Hematopoietic multipotent progenitor cell treated with erythropoietin and hydrocortisone succinate and interleukin-3 and kit ligand, for 17 days (in vitro differentiated cells): ENCODE results near the gene AP3S1.

ENCODE experiments used
- DNase-seq: peaks from one replicate; pipeline ENCODE4 v3.0.0-alpha.2; 2015; ENCODE audit warnings: low spot score

AP3S1 gene

DNA sequence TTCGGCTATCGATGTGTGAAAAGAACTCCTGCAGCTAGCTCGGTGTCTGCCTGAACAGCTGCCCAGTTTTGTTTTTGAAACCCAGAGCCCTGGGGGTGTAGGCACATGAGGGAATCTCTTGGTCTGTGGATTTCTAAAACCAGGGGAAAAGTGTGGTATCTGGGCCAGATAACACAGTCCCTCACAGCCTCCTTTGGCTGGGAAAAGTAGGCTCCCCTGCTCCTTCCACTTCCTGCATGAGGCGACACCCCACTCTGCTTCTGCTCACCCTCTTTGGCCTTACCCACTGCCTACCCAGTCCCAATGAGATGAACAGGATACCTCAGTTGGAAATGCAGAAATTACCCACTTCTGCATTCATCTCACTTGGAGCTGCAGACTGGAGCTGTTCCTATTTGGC is 15.8 kb upstream of the AP3S1 start:
- no peak for DNase-seq

DNA sequence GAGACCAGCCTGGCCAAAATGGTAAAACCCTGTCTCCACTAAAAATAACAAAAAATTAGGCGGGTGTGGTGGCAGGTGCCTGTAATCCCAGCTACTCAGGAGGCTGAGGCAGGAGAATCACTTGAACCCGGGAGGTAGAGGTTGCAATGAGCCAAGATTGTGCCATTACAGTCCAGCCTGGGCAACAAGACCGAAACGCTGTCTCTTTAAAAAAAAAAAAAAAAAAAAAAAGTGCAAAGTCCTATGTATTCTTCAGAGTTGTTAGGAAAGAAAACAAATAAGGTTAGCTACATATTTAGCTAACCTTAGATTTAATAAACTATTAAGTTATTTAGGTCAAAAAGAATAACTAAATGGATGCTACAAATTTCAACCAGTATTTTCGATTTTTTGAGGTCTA is 11.8 kb upstream of the AP3S1 start:
- DNase-seq, result no peak

DNA sequence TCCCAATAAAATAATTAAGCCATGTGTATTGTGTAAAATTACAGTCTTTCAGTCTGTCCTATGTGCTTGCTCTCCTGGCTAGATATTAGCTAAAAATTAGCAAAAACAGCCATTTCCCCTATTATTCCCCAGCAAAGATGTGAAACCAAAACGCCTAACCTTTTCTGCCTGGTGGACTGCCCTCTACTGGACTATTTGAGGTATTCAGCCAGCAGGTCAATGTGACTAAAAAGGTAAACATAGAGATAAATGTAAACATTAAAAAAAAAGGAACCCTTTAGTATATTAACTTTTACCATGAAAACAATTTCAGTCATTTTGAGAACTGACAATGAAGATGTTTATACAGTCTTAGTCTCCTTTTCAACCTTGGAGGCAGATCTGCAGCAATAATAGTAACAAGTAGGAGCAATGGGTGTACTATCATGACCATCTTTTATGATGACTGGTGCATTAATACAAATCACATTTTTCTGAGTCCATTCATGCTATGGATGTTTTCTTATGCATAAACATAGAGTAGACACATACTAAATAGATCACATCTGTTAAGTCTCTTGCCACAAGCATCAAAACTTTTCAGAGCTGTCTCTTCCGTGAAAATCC is 10.5 kb upstream of the AP3S1 start:
- DNase-seq, result peak; percentile 76

DNA sequence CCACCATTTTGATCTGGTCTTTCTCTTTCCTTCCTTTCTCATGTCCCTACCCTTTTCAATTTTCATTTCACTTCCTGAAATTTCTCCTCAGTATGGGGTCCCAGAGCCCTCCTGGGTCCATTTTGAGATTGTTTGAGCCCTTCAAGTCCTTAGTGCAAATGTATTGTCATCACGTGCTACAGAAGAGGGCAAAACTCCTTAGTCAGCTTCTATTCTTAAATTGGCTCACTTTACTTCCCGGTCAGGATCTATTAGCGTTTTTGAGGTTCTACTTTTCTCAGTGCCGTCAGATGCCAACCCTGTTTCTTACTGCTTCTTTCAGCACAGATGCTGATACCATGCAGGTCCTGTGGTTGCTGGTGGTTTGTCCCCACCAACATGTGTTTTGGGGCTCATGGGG is 6.3 kb upstream of the AP3S1 start:
- DNase-seq, result no peak

DNA sequence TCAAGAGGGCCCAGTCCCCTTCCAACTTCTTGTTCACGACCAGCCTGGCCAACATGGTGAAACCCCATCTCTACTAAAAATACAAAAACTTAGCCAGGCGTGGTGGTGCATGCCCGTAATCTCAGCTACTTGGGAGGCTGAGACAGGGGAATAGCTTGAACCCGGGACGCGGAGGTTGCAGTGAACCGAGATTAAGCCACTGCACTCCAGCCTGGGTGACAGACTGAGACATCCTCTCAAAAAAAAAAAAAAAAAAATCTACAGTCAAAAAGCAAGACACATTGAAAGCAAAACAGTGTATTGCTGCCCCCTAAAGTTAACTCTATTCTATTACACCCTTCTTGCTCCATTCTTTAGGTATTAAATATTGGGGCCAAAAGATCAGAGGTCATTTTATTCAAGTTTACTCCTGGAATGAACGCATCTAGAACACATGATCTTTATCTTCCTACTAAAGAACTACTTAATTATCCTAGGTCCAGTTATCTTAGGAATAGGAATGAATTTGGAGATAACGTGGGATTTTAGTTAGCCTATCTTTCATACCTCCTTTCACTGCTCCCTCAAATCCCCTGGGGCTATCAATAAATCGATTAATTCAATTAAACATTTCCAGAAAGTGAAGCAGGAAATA is 2.7 kb upstream of the AP3S1 start:
- peak; percentile 74 for DNase-seq

DNA sequence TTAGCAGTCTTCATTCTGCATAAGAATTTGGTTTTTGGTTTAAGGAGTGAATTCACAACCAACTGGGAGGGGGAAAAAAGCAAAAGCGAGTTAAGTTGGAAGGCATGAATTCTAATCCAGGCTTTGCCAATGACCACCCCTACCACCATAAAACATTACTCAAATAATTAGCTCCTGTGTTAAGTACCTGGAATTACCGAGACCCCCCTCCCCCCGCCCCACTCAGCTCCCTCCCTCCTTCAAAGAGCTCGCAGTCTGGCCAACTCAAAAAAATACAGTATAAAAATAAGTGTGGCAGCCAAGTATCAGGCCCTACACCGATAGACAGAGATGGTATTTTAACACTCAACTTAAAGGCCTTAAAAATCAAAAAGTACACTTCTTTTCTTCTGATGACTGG is 862 bp upstream of the AP3S1 start:
- peak; percentile 27 for DNase-seq

DNA sequence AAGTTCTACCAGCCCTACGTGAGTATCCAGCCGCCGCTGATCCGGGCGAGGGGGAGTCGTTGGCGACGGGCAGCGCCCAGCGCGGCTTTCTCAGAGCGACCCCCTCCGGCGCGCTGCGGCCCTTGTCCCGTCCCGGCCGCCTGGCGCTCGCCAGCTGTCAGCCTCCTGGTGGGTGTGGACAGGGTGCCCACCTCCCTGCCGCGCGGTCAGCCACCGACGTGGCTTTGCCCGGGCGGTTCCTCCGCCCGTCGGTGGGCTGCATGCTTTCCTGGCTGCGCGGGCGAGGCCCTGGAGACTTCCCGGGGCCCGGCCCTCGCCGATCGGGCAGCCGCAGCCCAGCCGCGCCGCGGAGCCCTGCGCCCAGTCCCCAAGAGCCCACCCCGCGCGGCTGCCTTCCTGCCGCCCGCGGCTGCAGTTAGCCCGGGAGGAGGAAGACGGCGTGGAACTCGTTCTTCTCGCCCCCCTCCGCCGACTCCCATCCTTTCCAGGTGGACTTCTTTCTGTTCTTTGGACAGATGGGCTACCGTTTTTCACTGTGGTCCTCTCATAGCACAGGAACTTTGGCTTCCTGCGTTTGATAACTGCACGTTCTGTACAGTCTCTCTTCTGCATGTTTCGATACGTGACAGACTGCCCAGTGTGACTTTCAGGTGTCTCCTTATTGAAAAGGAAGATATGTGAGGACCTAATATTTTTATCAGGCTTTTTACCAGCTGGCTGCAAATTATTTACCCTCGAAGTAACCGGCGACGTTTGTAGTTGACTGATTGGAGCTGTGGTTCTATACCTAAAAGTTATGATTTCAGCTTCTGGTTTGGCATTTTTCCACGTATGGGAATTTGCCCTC is 577 bp downstream of the AP3S1 start:
- DNase-seq, result peak; percentile 42

DNA sequence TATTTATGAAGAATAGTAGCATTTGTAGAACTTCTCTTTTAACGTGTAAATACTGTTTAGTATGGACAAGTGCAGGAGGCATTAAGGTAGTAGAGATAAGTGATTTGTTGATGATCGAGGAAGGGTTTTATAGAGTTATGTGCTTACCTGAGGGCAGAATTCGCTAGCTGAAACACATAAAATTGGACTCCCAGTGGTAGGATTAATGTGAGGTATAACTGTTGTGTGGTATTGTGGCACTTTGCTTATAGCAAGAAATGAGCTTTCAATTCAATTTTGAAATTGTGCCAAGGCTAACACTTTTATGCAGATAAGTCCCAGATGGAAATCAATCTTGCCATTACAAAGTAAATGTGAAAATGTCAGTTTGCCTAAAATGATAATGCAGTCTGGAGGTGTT is 1.2 kb downstream of the AP3S1 start:
- peak; percentile 30 for DNase-seq

DNA sequence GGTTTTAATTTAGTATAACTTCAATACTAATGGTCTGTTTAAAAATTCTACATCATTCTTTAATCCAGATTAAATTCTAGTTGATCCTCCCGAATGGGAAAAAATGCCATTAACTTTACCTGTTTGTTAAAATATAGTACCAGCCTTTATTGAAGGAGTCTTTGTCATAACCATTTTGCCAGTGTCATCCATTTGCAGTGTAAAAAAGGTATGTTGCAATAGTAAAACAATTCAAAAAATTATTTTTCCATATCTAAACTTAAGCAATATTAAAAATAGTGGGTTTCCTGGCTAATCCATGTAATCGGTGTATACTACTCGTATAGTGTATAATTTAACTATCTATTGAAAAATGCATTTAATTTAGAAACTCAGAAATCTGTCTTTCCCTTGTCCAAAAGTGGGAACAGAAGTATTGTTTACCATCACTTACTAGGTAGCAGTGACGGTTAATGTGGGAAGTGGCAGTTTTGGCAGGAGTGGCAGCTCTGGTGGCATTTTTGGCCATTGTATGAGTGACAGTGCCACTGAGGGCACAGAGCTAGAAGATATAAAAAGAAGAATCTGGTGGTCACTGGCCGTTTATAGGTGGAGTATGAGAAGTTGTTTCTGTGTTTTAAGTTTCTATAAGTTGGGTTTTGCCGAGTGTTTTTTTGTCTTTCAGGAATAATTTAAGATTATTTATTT is 1.9 kb downstream of the AP3S1 start:
- DNase-seq, result no peak

DNA sequence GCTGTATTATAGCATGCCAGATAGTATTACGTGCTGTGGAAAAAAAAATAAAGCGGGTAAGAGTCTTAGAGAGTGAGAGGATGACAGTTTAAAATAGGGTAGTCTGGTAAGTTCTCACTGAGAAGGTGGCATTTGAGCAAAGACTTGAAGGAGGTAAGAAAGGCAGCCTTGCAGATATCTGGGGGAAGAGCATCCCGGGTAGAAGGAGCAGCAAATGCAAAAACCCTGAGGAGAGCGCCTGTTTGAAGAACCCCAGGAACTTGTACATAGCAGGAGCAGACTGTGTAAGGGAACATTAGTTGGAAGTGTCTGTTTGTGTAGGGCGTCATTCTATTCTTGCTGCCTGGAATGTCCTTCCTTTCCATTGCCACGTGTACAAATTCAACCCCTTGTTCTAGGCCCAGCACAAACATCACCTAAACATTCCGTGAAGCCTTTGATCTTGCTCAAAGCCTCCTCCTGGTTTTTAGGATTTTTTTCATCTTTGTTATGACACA is 2.6 kb downstream of the AP3S1 start:
- no peak for DNase-seq

DNA sequence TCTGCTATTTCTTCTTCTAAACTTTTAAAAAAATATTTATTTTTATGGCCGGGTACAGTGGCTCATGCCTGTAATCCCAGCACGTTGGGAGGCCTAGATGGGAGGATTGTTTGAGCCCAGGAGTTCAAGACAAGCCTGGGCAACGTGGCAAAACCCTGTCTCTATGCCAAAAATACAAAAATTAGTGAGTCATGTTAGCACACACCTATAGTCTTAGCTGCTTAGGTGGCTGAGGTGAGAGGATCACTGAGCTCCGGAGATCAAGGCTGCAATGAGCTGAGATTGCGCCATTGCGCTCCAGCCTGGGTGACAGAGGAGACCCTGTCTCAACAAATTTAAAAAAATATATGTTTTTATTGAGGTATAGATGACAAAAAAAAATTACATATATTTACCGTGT is 5.6 kb downstream of the AP3S1 start:
- DNase-seq, result no peak

DNA sequence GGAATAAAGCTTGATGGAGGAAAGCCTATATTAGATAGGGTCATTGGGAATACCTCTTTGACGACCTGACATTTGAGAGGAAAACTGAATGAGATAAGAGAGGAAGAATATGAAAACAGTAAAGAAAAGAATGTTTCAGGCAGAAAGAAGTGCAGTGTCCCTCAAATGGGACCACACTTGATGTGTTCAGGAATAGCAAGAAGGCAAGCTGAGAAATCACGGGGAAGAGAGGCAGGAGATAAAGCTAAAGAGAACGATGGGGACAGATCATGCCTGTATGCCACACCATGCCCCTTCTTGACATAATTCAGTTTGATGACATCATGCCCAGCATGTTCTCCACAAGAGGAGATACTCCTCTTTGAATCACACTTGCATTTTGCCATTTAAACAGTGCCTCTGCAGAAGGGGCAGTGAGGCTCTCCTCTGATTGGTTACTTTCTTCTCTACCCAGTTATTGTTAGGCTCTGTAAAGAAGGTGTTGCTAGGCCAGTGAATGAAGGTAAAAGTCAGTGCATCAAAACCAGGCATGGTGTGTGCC is 7.6 kb downstream of the AP3S1 start:
- no peak for DNase-seq

DNA sequence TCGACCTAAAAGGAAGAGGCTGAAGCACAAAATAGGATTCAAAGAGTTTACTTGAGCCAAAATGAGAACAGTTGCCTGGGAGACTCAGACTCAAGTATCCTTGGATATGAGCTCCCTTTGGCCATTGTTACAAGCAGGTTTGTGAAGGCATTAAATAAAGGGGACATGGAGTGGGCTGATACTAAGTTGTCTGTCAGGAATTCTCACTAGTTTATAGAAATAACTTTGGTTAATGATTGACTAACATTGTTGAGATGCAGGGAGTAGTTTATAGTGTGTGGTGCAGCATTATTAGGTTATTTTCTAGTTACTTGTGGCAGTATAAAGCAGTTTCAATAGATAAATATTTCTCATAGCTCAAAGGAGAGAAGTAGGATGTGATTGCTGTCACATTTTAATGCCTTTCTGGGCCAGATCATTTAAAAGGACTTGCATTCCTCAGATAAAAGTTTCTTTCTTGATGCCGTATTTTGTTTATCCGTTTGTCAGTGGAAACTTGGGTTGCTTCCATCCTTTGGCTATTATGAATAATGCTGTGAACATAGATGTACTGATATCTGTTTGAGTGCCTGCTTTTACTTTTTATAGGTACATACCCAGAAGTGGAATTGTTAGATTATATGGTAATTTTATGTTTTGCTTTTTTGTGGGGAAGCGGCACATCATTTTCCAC is 9.1 kb downstream of the AP3S1 start:
- no peak for DNase-seq

DNA sequence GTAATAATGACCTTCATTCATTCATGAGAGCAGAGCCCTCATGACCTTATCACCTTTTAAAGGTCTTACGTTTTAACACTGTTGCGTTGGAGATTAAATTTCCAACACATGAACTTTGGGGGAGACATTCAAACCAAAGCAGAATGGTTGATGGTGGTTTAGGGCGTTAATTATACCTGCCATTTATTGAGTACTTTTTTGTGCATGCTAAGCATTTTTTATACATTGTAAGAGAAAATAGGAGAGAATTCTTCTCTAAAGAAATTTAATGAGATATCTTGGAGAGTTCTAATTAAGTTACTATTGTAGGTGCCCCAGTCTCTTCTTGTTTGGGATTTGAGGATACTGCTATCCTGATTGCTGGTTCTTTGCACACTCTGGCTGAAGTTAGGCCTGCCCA is 12.4 kb downstream of the AP3S1 start:
- DNase-seq, result no peak

DNA sequence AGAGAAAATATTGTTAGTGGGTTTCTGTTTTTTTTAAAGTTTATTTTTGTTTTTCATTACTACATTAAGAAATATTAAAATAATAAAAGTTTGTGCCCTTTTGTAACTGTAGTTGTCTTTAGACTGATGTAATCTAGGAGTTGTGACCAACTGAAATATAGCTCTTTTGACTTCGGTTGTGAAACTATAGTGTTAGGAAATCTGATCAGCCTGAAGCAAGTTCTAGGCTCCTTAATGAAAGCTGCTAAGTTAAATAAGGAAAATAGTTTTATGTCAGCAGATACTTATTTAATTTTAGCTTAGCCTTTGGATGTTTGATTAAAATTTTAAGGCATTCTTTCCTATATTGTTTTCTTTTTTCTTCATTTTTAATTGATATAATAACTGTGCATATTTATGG is 14.2 kb downstream of the AP3S1 start:
- DNase-seq, result no peak

DNA sequence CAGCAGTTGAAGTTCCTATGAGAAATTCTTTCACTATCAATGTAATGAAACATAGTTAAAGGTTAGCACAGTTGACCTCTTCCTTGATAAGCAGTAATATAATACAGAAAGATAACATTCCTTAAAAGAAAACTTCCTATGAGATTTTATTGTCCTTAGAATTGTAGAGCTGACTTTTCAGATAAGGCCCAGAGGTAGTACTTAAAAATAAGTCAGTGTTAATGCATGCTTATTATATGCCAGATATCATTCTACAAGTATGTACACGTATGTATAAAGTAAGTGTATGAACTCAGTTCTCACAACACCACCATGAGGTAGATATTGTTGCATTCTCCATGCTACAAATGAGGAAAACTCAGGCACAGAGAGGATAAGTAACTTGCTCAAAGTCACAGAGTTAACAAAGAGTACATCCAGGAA is 15.3 kb downstream of the AP3S1 start:
- DNase-seq, result no peak

DNA sequence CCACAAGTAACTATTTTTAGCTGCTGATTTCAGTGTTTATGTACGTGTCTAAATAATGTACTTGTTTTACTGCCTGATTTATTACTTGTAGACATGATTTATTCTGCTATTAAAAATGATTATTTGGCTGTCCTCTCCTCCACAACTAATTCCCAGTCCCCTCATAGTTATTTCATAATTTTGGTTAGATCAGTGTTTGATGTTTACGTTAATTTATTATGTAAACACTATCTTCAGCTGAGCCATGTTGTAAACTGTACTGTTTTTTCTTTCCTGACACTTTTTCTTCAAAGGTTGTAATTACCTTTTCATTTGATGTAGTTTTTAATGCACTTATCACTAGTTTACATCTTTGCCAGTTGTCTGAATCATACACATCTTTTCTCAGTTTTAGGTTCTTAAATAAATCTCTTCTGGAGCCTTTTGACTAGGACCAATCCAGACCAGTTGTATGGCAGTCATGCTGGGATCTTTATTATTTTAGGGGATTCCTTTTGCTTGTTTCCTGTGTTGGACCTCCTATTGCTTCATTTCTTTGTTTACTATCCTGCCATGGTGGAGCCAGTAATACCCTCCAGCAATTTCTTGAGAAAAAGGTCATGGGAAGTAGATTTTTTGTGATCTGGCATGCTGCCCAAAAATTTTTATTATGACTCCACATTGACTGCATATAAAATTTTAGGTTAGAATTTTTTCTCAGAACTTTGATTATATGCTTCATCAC is 16.1 kb downstream of the AP3S1 start:
- DNase-seq, result no peak

DNA sequence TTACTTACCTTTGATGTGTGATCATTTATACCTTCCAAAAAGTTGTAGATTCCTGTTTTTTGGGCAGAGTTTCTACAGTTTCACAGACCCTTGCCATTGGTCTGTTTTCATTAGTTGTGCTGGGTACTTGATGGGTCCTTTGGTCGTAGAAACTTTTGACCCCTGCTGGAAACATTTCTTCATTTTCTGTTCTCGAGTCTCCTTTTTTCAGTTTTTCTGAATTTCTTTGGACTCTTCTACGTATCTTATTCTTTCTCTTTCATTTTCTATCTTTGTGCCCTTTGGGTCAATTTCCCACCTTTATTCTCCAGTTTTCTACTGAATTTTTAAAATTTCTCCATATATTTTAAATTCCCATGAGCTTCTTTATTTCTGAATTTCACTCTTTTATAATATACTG is 16.7 kb downstream of the AP3S1 start:
- DNase-seq, result no peak

DNA sequence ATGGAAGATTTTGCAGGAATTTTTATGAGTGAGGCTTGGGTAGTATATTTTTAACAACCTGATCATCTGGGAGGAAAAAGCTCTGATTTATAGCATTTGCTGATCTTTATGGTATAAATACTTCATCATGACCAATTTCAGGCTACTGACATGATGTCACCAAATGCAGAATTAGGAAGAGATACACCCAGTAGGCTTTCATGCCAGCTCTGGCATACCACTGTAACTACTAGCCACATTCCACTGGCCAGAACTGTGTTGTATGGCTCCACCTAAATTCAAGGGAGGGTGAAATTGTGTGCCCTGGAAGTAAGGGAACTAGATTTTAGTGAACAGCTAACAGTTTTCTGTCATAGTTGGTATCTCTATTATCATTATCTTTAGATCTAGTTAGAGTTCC is 17.6 kb downstream of the AP3S1 start:
- DNase-seq, result no peak

DNA sequence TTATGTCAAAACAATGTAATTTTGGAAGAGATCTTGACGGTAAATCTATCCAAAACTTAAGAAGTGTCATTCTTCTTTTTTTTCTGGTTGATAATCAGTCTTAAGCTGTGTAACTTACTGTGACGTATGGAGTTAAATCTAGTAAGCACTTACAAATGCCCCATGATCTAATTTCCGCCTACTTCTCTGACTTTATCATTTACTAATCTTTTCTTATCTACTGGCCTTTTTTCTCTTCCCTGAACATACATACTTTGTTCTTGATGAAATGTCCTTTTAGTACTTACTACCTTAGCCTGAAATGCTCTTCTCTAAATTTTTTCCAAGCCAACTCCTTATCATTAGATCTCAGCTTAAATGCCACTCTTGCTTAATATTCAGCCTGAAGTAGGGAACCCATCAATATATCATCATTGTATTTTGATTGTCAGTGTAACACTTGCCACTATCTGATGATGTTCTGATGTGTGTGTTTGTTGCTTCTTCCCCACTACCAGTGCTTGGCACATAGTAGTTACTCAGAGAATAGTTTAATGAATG is 27.6 kb downstream of the AP3S1 start:
- no peak for DNase-seq

DNA sequence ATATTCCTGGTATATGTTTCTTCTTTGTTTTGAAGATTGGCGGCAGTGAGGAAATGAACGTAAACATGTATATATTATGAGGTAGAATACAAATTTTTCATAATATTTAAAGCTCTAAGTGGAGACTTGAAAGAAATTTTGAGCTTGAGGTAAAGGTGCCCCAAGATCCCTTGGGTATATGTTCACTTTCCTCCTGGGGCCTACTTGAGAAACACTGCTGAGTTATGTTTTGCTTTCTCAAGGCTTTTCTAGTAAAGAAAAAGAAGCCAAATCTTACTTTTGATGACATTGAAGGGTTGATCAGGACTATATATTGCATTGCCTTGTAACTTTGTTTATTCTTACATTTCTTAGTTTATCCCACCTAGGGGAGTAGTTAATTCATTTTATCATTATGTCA is 30.7 kb downstream of the AP3S1 start:
- no peak for DNase-seq
